Thymus (tissue), 11 donors: ENCODE results near the gene SCYL1. TPM values are rescaled to one million over a fixed set of nuclear protein-coding genes. Genes with fewer than 3 reads are reported as not detected.
"Not testable (repeated sequence)": the region's sequence is repeated elsewhere in the genome, so short reads cannot be mapped to it uniquely, and the experiment has no call there.

Experiments used
- DNase-seq, 9 donors: peaks; one replicate each; pipeline ENCODE4 v3.0.0-alpha.2; 2013; ENCODE audit warnings: low spot score in 9 of 9, low read depth in 6 of 9, missing footprints in 1 of 9
- H3K27ac ChIP-seq, 2 donors: one replicate each; pipeline ENCODE4 v1.5.1; 2013; ENCODE audit warnings: control low read depth in 1 of 2, low read depth in 1 of 2, low read length in 1 of 2, mild to moderate bottlenecking in 1 of 2, moderate library complexity in 1 of 2
- H3K27me3 ChIP-seq, 2 donors: one replicate each; pipeline ENCODE4 v1.5.1; 2013; ENCODE audit warnings: low read length in 1 of 2; ENCODE audit not compliant: control insufficient read depth in 2 of 2, insufficient read depth in 1 of 2
- H3K36me3 ChIP-seq, 2 donors: one replicate each; pipeline ENCODE4 v1.5.1; 2013; ENCODE audit warnings: low read length in 1 of 2, mild to moderate bottlenecking in 1 of 2, moderate library complexity in 1 of 2; ENCODE audit not compliant: control insufficient read depth in 2 of 2, insufficient read depth in 2 of 2
- H3K4me1 ChIP-seq, 2 donors: one replicate each; pipeline ENCODE4 v1.5.1; 2013; ENCODE audit warnings: low read length in 2 of 2; ENCODE audit not compliant: control insufficient read depth in 2 of 2, insufficient read depth in 2 of 2
- H3K4me3 ChIP-seq, 2 donors: one replicate each; pipeline ENCODE4 v1.5.1; 2013; ENCODE audit warnings: low read length in 2 of 2, control low read depth in 1 of 2, mild to moderate bottlenecking in 1 of 2
- H3K9me3 ChIP-seq, 2 donors: one replicate each; pipeline ENCODE4 v1.5.1; 2013; ENCODE audit warnings: low read length in 1 of 2, mild to moderate bottlenecking in 1 of 2; ENCODE audit not compliant: control insufficient read depth in 2 of 2, insufficient read depth in 1 of 2
- whole genome bisulfite sequencing: extraction: QIAGEN DNeasy Blood & Tissue Kit; methylation state at CpG from one replicate; pipeline ENCODE4 v1.1.7; 2013; 5-methylcytosine and 5-hydroxymethylcytosine counted together
- polyA plus RNA-seq: library from polyadenylated mRNA; stranded (reverse); fragments of 200-250 nt; gene quantifications from one replicate; pipeline ENCODE4 v1.2.3, GENCODE V29; 2013
- total RNA-seq: library from RNA; stranded (reverse); fragments of 120-200 nt; gene quantifications from one replicate; pipeline ENCODE4 v1.2.4, GENCODE V29; 2013
- donor health status: healthy.

Gene SCYL1
- total and polyA plus RNA-seq, 2 donors, result 41.0 to 68.1 TPM

DNA sequence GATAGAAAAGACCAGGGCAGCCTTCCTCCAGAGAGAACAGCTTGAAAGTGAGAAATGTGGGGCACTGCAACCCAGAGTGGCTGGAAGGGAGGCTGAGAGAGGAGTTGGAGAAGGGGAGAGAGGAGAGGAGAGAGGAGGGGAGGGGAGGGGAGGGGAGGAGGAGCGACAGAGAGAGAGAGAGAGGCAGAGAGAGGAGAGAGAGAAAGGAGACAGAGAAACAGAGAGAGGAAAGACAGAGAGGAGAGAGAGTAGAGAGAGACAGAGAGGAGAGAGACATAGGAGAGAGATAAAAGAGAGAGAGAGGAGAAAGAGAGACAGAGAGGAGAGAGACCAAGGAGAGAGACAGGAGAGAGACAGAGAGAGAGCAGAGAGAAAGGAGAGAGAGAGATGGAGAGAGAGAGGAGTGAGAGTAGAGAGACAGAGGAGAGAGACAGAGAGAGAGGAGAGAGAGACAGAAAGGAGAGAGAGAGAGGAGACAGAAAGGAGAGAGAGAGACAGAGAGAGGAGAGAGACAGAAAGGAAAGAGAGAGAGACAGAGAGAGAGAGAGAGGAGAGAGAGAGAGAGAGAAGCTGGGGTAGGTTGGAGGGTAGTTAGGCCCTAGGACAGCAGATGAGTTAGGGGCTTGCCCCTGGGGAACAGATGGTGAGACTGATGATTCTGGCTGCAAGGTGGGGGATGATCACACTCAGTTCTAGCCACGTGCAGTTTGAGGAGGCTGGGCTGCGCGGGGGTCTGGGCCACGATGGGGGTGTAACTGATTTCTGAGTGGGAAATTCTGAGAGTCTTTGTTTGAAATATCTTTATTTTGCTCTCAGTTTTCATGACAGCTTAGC is 8.5 kb upstream of the SCYL1 start:
- H3K4me3 ChIP-seq, result no peak overlapping the region
- DNase-seq, result no peak
- WGBS, result 75% methylated on average over 5 of the region's 5 CpGs
- no peaks in the 10 kb centered on the region for H3K27me3 ChIP-seq
- no peak overlapping the region for H3K27ac ChIP-seq
- no peaks in the 10 kb centered on the region for H3K9me3 ChIP-seq
- H3K4me1 ChIP-seq, result peaks cover 0 to 6% of the 10 kb centered on the region in 2 donors
- no peaks in the 10 kb centered on the region for H3K36me3 ChIP-seq

DNA sequence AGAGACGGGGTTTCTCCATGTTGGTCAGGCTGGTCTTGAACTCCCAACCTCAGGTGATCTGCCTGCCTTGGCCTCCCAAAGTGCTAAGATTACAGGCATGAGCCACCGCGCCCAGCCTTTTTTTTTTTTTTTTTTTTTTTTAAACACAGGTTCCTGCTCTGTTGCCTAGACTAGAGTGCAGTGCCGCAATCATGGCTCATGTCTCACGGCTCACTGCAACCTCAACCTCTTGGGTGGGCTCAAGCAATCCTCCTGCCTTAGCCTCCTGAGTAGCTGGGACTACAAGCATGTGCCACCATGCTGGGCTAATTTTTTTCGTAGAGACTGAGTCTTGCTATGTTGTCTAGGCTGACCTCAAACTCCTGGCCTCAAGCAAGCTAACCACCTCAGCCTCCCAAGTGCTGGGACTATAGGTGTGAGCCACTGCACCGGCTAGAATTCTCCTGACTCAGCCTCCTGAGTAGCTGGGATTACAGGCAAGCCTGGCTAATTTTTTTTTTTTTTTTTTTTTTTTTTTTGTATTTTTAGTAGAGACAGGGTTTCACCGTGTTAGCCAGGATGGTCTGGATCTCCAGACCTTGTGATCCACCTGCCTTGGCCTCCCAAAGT is 5.8 kb upstream of the SCYL1 start:
- not testable (repeated sequence) for H3K36me3 ChIP-seq, H3K27me3 ChIP-seq, DNase-seq, H3K4me3 ChIP-seq, H3K9me3 ChIP-seq, H3K27ac ChIP-seq
- H3K4me1 ChIP-seq, result peaks cover 7 to 31% of the 10 kb centered on the region in 2 donors
- 93% methylated on average over 8 of the region's 8 CpGs for WGBS

GRCh38 chr11:65521777-65522521 is 2.9 kb upstream of the SCYL1 start:
- peak overlapping the region; percentile 67 to 69 for H3K27ac ChIP-seq
- 73% methylated on average over 20 of the region's 20 CpGs for WGBS
- peak in 2 of 9 donors; percentile 9 to 59 for DNase-seq

GRCh38 chr11:65522718-65523630 is 1.9 kb upstream of the SCYL1 start:
- peak in 5 of 9 donors; percentile 30 to 80 (median 56) for DNase-seq
- H3K9me3 ChIP-seq, H3K27me3 ChIP-seq: not testable (repeated sequence)
- Histone ChIP-seq H3K36me3 (peaks cover 9 to 13% of the 10 kb centered on the region in 2 donors), H3K4me1 (peaks cover 21 to 44% of the 10 kb centered on the region in 2 donors), H3K27ac (peak overlapping the region; percentile 81 to 91), H3K4me3 (peak overlapping the region; percentile 3 to 26)
- 12% methylated on average over 18 of the region's 18 CpGs for WGBS

More at GRCh38 chr11:65521777-65522521, 2.9 kb upstream of the SCYL1 start:
- H3K4me3 ChIP-seq, H3K36me3 ChIP-seq, H3K9me3 ChIP-seq, H3K27me3 ChIP-seq: not testable (repeated sequence)
- peaks cover 21 to 44% of the 10 kb centered on the region in 2 donors for H3K4me1 ChIP-seq

DNA sequence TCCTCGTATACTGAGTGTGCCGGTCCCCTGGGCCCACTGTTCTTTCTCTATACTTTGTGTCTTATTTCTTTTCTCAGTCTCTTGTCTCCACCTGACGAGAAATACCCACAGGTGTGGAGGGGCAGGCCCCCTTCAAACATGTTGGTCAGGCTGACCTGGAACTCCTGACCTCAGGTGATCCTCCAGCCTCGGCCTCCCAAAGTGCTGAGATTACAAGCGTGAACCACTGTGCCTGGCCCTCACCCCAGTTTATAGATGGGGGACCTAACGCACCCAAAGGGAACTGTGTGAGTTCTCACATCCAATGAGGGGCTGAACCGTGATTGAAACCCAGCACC is 1.3 kb upstream of the SCYL1 start:
- H3K36me3 ChIP-seq, result peaks cover 9 to 13% of the 10 kb centered on the region in 2 donors
- peak overlapping the region; percentile 81 to 91 for H3K27ac ChIP-seq
- WGBS, result 72% methylated on average over 7 of the region's 7 CpGs
- not testable (repeated sequence) for H3K27me3 ChIP-seq, H3K9me3 ChIP-seq, DNase-seq, H3K4me3 ChIP-seq
- H3K4me1 ChIP-seq, result peaks cover 21 to 44% of the 10 kb centered on the region in 2 donors

DNA sequence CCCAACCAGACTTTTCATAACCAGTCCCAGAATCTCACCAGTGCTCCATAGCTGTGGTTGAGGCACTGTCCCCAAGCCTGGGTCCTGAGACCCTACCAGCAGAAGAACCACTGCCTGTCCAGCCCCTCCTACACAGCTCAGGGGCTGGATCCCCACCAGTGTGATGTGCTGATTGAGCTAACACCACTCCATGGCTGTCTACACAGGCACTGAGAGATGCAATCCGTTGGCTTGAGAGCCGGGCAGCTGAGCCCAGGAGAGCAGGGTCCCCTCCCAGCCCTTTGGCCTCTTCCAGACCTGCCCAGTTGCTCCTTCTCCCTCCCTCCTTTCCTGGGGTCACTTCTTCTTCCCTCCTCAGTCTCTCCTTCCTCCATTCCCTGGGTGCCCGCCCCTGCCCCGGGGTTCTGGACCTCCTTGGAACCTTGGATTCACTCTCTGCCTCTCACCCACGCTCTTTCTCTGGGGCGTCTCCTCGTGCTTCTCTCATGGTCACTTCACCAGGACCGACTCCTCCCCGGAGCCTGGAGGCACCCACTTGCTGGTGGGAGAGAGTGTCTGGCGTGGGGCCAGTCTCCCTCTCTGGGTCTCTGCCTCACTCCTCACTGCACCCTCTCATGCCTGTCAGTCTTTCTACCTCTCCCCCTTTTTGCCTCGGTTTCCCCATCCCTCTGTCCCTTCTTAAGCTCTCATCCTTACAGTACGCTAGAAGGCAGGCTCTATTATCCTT is 706 bp upstream of the SCYL1 start:
- H3K27me3 ChIP-seq, result no peaks in the 10 kb centered on the region
- no peak for DNase-seq
- H3K4me3 ChIP-seq, result peak overlapping the region; percentile 4 to 47
- WGBS, result 73% methylated on average over 12 of the region's 12 CpGs
- H3K9me3 ChIP-seq, result no peaks in the 10 kb centered on the region
- peak overlapping the region; percentile 81 to 91 for H3K27ac ChIP-seq
- H3K36me3 ChIP-seq, result peaks cover 13 to 16% of the 10 kb centered on the region in 2 donors
- H3K4me1 ChIP-seq, result peaks cover 22 to 46% of the 10 kb centered on the region in 2 donors

DNA sequence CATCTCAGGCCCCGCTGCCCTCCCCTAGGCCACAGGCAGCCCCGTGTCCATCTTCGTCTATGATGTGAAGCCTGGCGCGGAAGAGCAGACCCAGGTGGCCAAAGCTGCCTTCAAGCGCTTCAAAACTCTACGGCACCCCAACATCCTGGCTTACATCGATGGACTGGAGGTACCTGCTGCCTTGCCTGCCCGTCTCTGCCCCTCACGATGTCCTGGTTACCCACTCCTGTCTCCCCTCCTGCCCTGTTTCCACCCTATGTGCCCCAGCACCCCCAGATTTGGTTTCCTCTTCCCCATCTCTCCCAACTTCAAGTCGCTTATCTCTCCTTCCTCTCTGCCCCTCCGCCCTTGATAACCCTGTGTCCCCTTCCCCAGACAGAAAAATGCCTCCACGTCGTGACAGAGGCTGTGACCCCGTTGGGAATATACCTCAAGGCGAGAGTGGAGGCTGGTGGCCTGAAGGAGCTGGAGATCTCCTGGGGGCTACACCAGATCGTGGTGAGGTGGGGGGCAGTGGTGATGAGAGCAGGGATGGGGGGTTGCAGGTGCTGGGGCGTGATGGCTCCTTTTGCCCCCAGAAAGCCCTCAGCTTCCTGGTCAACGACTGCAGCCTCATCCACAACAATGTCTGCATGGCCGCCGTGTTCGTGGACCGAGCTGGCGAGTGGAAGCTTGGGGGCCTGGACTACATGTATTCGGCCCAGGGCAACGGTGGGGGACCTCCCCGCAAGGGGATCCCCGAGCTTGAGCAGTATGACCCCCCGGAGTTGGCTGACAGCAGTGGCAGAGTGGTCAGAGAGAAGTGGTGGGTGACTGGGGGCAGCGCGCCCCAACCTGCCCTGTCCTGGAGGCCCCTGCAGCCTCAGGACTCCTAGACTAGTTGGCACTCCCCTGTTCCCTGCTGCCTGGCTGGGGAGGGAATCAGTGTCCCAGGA is 930 bp downstream of the SCYL1 start:
- peak overlapping the region; percentile 10 to 33 for H3K27ac ChIP-seq
- WGBS, result 54% methylated on average over 31 of the region's 31 CpGs
- no peaks in the 10 kb centered on the region for H3K9me3 ChIP-seq
- DNase-seq, result peak in 2 of 9 donors; percentile 21 to 48
- peaks cover 28 to 29% of the 10 kb centered on the region in 2 donors for H3K36me3 ChIP-seq
- no peaks in the 10 kb centered on the region for H3K27me3 ChIP-seq
- peak overlapping the region; percentile 68 to 98 for H3K4me3 ChIP-seq
- H3K4me1 ChIP-seq, result peaks cover 29 to 57% of the 10 kb centered on the region in 2 donors
